WTC11 (cell line): ENCODE data around the gene KLF13. TPM values are rescaled to one million over a fixed set of nuclear protein-coding genes. Genes with fewer than 3 reads are reported as not detected.
A peak's percentile ranks its signal among the peaks of the same experiment; 100 is the strongest.

Experiments used
- ATAC-seq: fragments of 200-7000 bp; cut with Tn5 transposase; 2 replicates; pipeline ENCODE4 v1.10.0; 2021; ENCODE audit warnings: mild to moderate bottlenecking, moderate library complexity
- CTCF ChIA-PET: fragments of 300-600 bp; sonication (Branson Sonifier 250); formaldehyde crosslinking; loops from one replicate; lab custom pipeline; 2021; ENCODE audit warnings: antibody characterized with exemption; lab: Charles Lee
- POLR2A ChIA-PET: fragments of 350-600 bp; sonication (Branson Sonifier 250); formaldehyde crosslinking; loops from one replicate; lab custom pipeline; 2021; ENCODE audit warnings: antibody characterized with exemption; lab: Charles Lee
- DNase-seq: peaks from one replicate; pipeline ENCODE4 v3.0.0; 2021; ENCODE audit warnings: low spot score
- H3K27ac Mint-ChIP-seq: 2 replicates; pipeline ENCODE4 v1.8.0; 2021; ENCODE audit warnings: mixed read lengths
- H3K27me3 Mint-ChIP-seq: 2 replicates; pipeline ENCODE4 v1.8.0; 2021; ENCODE audit warnings: low read depth, mild to moderate bottlenecking, moderate library complexity, mixed read lengths
- H3K36me3 Mint-ChIP-seq: 2 replicates; pipeline ENCODE4 v1.8.0; 2021; ENCODE audit warnings: mixed read lengths
- H3K4me1 Mint-ChIP-seq: 2 replicates; pipeline ENCODE4 v1.8.0; 2022; ENCODE audit warnings: mixed read lengths
- H3K4me3 Mint-ChIP-seq: 2 replicates; pipeline ENCODE4 v1.8.0; 2021; ENCODE audit warnings: mild to moderate bottlenecking, moderate library complexity, mixed read lengths
- H3K9me3 Mint-ChIP-seq: 2 replicates; pipeline ENCODE4 v1.8.0; 2021; ENCODE audit warnings: mixed read lengths
- HMGXB4 ChIP-seq: sonication (generic); formaldehyde crosslinking; IDR thresholded peaks from 2 replicates; pipeline ENCODE4 v1.8.1; 2023; ENCODE audit warnings: mild to moderate bottlenecking, moderate library complexity, missing genetic modification reagents
- MLX ChIP-seq: sonication (generic); formaldehyde crosslinking; IDR thresholded peaks from 2 replicates; pipeline ENCODE4 v1.8.1; 2023; ENCODE audit warnings: mild to moderate bottlenecking, missing genetic modification reagents, moderate library complexity
- NFYB ChIP-seq: sonication (generic); formaldehyde crosslinking; conservative IDR thresholded peaks from 2 replicates; pipeline ENCODE4 v1.8.0; 2022; ENCODE audit warnings: low read depth, missing genetic modification reagents
- NR2C2 ChIP-seq: sonication (generic); formaldehyde crosslinking; IDR thresholded peaks from 2 replicates; pipeline ENCODE4 v1.8.0; 2022; ENCODE audit warnings: mild to moderate bottlenecking, missing genetic modification reagents
- USF2 ChIP-seq: sonication (generic); formaldehyde crosslinking; IDR thresholded peaks from 2 replicates; pipeline ENCODE4 v1.8.1; 2023; ENCODE audit warnings: mild to moderate bottlenecking, missing genetic modification reagents, moderate library complexity
- ZNF263 ChIP-seq: sonication (generic); formaldehyde crosslinking; IDR thresholded peaks from 2 replicates; pipeline ENCODE4 v1.8.1; 2022; ENCODE audit warnings: low read depth, mild to moderate bottlenecking, moderate library complexity, missing genetic modification reagents
- total RNA-seq: library from RNA; stranded (reverse); gene quantifications from 3 replicates; pipeline ENCODE4 v1.2.3, GENCODE V29; 2021
- TF ChIP-seq, protein P1 (sequence below): fragments of 250-450 bp; sonication (Bioruptor Pico); IDR thresholded peaks from 2 replicates; pipeline ENCODE4 v1.9.0; 2021; ENCODE audit warnings: mild to moderate bottlenecking

The KLF13 gene
- total RNA-seq, 1 experiment from 2014 or later = 38.1 TPM

DNA sequence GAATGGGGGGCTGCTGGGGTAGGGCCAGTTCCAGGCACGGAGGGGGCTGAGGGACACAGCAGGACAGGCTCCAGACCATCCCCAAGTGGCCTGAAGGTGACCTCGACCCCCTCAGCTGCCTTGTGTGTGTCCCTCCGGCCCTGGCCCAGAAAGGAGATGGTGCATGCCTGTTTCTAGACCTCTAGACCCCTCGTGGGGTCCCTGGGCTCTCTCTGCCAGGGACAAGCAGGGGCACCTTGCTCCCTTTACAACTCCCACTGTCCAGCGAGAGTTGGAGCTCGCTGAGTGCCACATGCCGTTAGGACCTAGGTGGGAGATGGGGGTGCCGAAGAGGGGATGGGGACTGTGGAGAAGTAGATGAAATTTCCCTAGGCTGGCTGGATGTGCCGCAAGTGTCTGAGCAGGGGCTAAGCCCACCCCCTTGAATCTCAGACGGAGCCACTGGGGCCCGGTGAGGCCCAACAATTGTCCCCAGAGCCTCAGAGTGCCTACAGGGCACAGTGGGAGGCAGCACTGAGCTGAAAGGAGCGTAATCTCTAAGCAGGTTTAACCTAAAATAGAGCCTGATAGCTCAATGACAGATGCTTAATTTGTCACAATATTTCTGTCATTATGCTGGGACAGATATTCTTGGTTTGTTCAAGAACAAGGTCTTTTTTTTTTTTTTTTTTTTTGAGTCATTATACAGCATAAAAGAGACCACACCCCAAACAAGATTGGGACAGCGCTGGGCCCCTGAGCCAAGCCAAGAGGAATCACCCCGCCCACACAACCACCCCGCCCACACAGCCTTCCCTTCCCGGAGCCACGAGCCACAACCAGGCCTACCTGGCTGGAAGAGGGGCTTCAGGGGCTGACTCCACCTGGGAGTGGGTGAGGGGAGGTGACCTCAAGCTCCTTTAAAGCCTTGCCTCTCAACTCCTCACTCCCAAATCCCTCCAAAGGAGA, 23.6 kb upstream of the KLF13 start:
- no peak overlapping the region for H3K27ac Mint-ChIP-seq
- TF ChIP-seq ZNF263 (CRISPR knock-in tag) = no peak
- TF ChIP-seq, all 79 proteins: peak for 0
- ATAC-seq (peak; percentile 23), DNase-seq (peak; percentile 48)
- Mint-ChIP-seq H3K9me3 (no peaks in the 10 kb centered on the region), H3K27me3 (peaks cover 5% of the 10 kb centered on the region), H3K36me3 (no peaks in the 10 kb centered on the region), H3K4me3 (no peak overlapping the region), H3K4me1 (peaks cover 51% of the 10 kb centered on the region)
- POLR2A ChIA-PET = interaction anchor here (1.2 kb wide), 1 partner anchor 137 kb away, joined by 3 read pairs; no protein-coding TSS in a partner anchor
- CTCF ChIA-PET = interaction anchor here (0.6 to 2.3 kb wide), 15 partner anchors 9 to 728 kb away, joined by 3 to 13 read pairs (median 4); partner anchors contain the start of gene KLF13

- no peaks in the 10 kb centered on the region for H3K9me3 Mint-ChIP-seq
Observed at GRCh38 chr15:31303726-31304648, 22.6 kb upstream of the KLF13 start.

More at GRCh38 chr15:31303726-31304648, 22.6 kb upstream of the KLF13 start:
- no peak for TF ChIP-seq NR2C2
- no peak for TF ChIP-seq HMGXB4
- TF ChIP-seq NFYB (CRISPR knock-in tag) = 0 out of 2 replicates have a peak, but pooled peaks have one; percentile 12
- no peak for TF ChIP-seq MLX (CRISPR knock-in tag)
- TF ChIP-seq USF2 (CRISPR knock-in tag) = no peak
- TF ChIP-seq, protein P1, sequence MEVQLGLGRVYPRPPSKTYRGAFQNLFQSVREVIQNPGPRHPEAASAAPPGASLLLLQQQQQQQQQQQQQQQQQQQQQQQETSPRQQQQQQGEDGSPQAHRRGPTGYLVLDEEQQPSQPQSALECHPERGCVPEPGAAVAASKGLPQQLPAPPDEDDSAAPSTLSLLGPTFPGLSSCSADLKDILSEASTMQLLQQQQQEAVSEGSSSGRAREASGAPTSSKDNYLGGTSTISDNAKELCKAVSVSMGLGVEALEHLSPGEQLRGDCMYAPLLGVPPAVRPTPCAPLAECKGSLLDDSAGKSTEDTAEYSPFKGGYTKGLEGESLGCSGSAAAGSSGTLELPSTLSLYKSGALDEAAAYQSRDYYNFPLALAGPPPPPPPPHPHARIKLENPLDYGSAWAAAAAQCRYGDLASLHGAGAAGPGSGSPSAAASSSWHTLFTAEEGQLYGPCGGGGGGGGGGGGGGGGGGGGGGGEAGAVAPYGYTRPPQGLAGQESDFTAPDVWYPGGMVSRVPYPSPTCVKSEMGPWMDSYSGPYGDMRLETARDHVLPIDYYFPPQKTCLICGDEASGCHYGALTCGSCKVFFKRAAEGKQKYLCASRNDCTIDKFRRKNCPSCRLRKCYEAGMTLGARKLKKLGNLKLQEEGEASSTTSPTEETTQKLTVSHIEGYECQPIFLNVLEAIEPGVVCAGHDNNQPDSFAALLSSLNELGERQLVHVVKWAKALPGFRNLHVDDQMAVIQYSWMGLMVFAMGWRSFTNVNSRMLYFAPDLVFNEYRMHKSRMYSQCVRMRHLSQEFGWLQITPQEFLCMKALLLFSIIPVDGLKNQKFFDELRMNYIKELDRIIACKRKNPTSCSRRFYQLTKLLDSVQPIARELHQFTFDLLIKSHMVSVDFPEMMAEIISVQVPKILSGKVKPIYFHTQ (CRISPR knock-in tag) = no peak
- no peak overlapping the region for H3K27ac Mint-ChIP-seq
- no peaks in the 10 kb centered on the region for H3K36me3 Mint-ChIP-seq
- H3K4me1 Mint-ChIP-seq = peaks cover 61% of the 10 kb centered on the region
- no peak for DNase-seq
- ChIA-PET CTCF (interaction anchor here (0.6 to 2.3 kb wide), 15 partner anchors 8 to 268 kb away, joined by 3 to 13 read pairs (median 4); partner anchors contain the start of gene KLF13), POLR2A (interaction anchor here (1.2 kb wide), 1 partner anchor 136 kb away, joined by 3 read pairs; no protein-coding TSS in a partner anchor)
- no peak for ATAC-seq
- H3K27me3 Mint-ChIP-seq = peaks cover 5% of the 10 kb centered on the region
- no peak overlapping the region for H3K4me3 Mint-ChIP-seq
